GM03348 (cell line): Measurements from ENCODE around the gene RBBP9.
A peak's percentile ranks its signal among the peaks of the same experiment; 100 is the strongest.
"Not testable (repeated sequence)": the region's sequence is repeated elsewhere in the genome, so short reads cannot be mapped to it uniquely, and the experiment has no call there.

Experiments used
- DNase-seq: peaks from one replicate; pipeline ENCODE4 v3.0.0; 2012; ENCODE audit warnings: low spot score

RBBP9 gene

DNA sequence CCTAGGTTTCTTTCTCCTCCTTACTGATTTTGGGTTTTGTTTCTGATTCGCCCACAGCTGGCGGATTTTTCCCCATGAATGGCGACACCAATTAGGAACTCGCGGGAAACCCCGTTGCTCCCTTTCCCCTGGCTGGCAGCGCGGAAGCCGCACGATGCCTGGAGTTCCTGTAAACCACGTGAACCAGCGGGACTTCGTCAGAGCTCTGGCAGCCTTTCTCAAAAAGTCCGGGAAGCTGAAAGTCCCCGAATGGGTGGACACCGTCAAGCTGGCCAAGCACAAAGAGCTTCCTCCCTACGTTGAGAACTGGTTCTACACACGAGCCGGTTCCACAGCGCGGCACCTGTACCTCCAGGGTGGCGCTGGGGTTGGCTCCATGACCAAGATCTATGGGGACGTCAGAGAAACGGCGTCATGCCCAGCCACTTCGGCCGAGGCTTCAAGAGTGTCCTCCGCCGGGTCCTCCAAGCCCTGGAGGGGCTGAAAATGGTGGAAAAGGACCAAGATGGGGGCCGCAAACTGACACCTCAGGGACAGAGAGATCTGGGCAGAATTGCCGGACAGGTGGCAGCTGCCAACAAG, 7.5 kb upstream of the RBBP9 start:
- DNase-seq = no peak

DNA sequence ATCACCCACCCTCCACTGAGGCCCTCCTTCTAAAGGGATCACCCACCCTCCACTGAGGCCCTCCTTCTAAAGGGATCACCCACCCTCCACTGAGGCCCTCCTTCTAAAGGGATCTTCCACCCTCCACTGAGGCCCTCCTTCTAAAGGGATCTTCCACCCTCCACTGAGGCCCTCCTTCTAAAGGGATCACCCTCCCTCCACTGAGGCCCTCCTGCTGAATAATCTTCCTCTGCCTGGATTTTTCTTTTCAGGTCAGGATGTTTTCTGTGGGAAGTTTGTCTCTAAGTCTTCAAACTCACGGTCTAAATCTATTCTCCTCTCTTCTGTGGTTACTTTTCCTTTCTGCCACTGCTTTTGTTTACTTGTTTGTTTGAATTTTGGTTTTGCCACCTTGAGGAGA, 4.6 kb upstream of the RBBP9 start:
- not testable (repeated sequence) for DNase-seq

DNA sequence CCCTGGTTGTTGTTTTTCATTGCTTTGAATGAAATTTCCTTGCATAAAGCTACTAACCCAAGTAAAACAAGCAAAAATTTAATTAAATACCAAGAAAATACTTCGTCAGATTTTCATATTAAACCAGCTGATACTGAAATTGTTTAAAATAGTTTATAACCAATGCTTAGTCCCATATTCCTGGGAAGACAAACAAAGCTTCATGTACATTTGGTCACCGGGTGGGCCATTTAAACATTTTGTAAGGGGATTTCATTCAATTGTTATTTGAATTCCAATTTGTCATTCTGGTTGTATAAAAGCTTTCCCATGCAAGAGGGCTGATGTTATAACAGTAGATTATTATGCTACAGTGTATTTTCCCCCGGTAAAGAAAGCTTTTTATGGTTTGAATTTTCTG, 578 bp upstream of the RBBP9 start:
- DNase-seq = no peak

DNA sequence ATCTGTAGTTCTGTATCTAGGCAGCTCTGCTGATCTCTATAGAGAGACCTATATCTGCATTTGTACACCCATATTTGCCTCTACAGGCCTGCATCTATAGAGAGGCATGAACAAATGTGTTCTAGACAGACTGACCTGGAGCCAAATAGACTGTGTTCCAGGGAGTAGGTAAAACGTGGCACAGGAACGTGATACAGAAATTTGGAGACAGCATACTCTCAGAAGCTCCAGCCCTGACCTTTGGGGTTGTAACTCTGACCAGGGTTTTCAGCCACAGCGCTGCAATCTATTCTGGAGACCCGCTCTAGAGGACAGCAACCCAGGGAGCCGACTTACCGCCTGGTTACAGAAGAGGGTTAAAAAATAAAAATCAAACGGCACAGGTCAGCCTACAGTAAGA, 983 bp downstream of the RBBP9 start:
- DNase-seq = no peak

DNA sequence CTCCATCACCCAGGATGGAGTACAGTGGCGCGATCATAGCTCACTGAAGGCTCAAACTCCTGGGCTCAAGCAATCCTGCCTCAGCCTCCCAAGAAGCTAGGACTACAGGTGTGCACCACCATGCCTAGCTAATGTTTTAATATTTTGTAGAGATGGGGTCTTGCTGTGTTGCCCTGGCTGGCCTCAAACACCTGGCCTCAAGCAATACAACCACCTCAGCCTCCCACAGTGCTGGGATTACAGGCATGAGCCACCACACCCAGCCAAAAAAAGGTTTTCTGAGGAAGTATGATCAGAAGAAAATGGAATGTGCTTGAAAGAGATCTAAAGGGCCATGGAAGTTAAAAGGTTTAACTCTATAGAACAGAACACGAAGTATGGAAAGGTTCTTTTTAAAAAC, 8.7 kb downstream of the RBBP9 start:
- DNase-seq = no peak

DNA sequence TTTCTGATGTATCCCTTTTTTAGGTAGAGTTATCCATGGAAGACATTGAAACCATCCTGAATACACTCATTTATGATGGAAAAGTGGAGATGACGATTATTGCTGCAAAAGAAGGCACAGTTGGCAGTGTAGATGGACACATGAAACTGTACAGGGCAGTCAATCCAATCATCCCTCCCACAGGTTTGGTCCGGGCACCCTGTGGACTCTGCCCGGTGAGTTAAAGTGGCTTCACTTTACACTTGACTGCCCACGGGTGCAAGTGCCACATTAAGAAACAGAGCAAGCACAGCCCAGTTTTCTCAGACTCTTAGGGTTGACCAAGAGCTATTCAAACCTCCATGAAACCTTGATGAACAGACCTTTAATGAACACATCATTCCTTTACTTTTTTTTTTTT, 15.4 kb downstream of the RBBP9 start:
- no peak for DNase-seq

DNA sequence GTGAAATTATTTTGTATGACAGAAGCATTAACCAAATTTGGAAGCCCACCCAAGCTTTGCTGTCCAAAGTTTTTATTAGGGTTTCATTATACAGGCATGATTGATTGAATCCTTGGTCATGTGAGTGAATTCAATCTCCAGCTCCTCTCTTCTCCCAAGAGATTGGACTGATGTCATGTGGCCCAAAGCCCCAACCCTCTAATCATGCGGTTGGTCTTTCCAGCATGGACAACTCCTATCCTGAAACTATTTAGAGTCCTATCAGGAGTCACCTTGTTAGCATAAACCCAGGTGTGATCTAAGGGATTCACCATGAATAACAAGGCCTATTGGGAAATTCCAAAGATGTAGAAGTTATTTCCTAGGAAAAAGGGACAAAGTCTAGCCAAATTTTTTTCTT, 19.2 kb downstream of the RBBP9 start:
- DNase-seq = no peak

DNA sequence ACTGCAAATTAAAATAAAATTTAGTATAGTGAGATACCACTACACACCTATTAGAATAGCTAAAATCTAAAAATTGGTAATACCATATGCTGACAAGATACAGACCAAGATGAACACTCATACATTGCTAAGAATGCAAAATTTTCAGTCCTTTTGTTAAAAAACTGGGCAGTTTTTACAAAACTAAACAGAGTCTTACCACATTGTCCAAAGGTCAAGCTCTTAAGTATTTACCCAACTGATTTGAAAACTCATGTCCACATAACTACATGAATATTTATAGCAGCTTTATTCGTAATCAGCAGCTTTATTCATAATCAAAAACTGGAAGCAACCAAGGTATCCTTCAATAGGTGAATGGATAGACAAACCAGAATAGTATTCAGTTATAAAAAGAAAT, 19.8 kb downstream of the RBBP9 start:
- no peak for DNase-seq

DNA sequence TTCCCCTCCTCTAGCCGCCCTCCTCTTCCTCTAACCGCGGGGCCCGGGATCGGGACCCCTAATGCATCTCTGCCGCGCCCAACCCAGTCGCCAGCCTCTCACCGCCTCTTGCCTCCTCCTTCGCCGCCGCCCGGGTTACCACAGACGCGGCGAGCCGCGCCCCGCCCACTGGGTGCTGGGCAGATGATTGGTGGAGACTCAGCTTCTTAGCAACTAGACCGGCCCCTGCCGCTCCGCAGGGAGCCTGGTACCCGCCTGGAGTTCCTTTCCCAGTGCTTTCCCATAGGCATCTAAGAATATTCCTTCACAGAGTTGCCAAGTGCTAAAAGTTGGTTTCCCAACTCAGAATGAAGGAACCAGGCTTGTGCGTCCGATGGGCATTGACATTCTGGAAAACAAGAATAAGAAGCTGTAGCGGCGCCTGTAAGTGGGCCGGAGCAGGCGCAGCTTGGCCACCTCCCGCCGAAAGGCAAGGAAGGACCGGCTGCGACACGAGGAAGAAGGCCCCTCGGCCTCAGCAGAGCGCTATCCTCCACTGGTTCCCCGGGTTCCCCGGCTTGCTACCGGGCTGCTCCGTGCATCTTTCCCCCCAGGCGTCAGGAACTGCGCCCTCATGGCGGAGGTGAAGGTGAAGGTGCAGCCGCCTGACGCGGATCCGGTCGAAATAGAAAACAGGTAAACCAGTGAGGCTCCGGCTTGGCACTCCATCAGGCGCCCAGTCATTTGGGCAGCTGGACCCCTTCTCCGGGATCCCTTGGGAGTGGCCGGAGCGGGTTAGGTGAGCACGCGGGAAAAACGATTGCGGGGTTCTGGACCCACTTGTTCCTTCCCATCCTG, 29.9 kb downstream of the RBBP9 start, which contains the start of the genes DZANK1 and POLR3F:
Gene DZANK1, minus strand, starts transcription at position 137 of the 837 bp plus-strand sequence. CDS start 1,672 bp downstream, outside the sequence.
Gene POLR3F, plus strand, starts transcription at position 497 of the 837 bp plus-strand sequence. Its CDS starts 117 bp downstream, at position 614.
- DNase-seq = peak; percentile 99

DNA sequence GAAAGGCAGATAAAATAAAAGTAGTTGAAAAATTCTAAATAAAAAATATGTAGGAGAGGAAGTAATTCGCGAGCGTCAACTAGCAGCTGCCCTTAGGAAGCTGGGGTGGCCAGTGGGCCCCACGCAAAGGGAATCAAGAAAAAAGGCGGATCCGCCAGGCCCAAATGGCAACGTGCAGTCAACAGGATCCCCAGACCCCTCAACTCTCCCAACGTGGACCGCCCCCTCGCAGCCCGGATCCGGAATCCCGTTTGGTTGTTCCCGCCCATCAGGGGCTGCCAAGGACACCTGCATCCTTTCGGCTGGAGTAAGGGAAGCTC, 30.5 kb downstream of the RBBP9 start:
- DNase-seq = peak; percentile 86

DNA sequence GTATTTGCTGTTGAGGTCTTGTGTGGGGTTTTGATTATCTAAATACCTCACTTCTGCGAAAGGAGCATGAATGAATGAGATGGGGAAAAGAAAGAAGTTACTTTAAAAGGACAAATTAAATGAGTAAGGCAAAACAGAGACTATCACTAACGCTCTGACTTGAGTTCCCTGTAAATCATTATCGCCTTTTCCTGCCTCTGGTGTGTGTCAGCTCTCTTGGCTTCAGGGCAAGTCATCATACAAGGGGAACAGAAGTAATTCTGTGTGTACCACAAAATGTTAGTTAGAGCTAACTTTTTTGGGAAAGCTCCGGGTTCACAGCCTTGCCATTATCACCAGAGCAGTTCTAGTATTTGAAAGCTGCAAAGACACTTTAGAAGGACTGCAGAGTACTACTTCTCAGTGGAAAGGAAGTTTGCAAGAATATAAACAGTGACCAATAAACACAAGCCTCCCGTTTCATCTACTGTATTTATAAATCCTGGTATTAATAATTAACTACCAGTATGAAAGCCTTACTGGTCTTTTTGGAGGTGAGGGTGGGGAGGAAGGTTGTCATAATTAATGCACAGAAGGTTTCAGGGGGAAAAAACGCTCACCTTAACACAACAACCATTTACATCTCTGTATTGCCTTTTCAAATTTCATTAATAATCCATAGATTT, 31.4 kb downstream of the RBBP9 start:
- no peak for DNase-seq

DNA sequence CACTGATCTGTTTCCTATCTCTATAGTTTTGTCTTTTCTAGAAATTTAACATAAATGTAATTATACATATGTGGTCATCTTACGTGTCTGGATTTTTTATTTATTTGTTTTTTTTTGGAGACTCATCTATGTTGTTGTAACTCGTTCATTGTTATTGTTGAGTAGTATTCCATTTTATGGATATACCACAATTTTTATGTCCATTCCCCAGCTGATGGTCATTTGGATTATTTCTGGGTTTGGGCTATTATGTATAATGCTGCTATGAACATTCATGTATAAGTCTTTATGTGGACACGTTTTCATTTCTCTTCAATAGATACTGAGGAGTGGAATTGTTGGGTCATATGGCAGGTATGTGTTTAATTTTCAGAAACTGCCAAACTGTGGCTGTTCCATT, 40.4 kb downstream of the RBBP9 start:
- no peak for DNase-seq

DNA sequence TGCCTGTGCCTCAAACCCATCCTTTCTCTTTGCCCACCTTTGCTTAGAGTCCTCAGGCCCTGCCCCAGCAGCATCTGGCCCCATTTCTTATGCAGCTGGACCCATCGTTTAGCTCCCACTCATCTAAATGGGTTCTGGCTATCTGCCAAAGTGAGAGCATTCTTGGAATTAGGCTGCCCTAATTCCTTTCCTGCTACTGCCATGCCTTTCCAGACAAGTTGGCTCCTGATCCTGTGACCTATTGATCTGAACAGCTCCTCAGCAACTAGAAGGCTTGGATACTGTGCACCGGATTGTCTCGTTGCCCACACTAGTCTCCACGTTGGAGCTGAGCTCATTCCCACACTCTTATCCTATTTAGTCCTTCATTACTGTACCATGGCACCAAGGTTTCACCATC, 53.1 kb downstream of the RBBP9 start:
- DNase-seq = peak; percentile 16

DNA sequence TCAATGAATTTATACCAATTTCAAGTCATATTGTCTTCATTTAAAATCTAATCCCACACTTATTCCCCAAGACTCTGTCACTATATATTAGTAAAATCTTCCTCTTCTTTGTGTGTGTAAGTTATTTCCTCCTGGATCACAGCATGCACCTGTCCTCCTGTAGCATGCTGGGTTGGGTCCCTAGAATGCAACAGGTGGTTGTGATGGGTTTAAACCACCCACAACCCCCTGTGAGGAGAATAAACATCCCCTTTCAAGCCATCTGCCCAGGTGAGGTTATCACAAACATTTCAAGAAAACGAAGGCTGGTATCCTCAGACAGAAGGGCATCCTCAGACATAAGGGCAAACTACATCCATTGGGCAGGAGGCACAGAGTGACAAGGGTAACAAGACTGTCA, 56.6 kb downstream of the RBBP9 start:
- DNase-seq = no peak

DNA sequence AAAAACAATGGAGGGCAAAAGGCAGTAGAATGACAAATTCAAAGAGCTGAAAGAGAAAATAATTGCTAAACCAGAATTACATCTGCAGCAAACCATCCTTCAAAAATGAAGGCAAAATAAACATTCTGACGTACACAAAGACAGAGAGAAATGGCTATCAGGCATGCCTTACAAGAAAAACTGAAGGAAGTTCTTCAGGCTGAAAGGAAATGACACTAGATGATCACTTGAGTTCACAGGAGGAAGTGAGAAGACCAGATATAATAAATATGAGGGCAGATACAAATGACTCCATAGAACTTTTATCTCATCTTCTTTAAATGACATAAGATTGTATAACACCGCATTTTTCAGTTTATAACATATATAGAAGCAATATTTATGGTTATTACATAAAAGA, 60.2 kb downstream of the RBBP9 start:
- DNase-seq = no peak
